VCaP (cell line): ENCODE data around the gene CYP2A6.
"Not testable (repeated sequence)": the region's sequence is repeated elsewhere in the genome, so short reads cannot be mapped to it uniquely, and the experiment has no call there.

ENCODE experiments used
- H3K27ac ChIP-seq: fragments of 450-650 bp; 2 replicates; pipeline ENCODE4 v1.5.1; 2017
- TF ChIP-seq, protein P1 (sequence below): fragments of 450-650 bp; conservative IDR thresholded peaks from 2 replicates; pipeline ENCODE4 v1.5.1; 2017; ENCODE audit warnings: mild to moderate bottlenecking, moderate library complexity

The CYP2A6 gene, protein sequence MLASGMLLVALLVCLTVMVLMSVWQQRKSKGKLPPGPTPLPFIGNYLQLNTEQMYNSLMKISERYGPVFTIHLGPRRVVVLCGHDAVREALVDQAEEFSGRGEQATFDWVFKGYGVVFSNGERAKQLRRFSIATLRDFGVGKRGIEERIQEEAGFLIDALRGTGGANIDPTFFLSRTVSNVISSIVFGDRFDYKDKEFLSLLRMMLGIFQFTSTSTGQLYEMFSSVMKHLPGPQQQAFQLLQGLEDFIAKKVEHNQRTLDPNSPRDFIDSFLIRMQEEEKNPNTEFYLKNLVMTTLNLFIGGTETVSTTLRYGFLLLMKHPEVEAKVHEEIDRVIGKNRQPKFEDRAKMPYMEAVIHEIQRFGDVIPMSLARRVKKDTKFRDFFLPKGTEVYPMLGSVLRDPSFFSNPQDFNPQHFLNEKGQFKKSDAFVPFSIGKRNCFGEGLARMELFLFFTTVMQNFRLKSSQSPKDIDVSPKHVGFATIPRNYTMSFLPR

DNA sequence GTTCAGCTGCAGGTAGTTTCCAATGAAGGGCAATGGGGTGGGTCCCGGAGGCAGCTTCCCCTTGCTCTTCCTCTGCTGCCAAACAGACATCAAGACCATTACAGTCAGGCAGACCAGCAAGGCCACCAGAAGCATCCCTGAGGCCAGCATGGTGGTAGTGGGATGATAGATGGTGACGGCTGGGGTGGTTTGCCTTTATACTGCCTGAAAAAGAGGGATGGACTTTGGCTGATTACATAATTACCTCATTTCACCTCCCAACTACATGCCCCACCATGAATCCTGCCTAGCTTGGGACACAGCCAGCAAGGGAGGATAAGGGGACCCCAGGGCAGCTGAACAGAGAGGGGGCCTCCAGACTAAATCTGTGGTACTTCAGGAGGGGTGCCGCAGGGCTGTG, at the start of gene CYP2A6:
Gene CYP2A6, minus strand, starts transcription at position 171 of the 400 bp plus-strand sequence. Its CDS starts 21 bp downstream, at position 150.
- H3K27ac ChIP-seq: not testable (repeated sequence)

DNA sequence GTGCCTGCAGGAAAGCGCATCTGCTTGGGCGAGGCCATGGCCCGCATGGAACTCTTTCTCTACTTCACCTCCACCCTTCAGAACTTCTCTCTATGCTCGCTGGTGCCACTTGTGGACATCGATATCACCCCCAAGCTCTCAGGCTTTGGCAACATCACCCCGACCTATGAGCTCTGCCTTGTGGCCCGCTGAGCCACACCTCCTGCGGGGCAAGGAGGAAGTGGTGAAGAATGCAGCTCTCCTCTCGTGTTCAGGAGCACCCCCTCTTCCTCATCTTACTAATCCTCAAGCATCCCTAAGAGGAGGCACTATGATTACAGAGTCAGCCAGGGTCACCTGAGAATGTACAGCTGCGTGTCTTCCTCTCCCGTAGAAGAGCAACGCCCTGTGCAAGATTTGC, 49.7 kb upstream of the CYP2A6 start:
- not testable (repeated sequence) for H3K27ac ChIP-seq

DNA sequence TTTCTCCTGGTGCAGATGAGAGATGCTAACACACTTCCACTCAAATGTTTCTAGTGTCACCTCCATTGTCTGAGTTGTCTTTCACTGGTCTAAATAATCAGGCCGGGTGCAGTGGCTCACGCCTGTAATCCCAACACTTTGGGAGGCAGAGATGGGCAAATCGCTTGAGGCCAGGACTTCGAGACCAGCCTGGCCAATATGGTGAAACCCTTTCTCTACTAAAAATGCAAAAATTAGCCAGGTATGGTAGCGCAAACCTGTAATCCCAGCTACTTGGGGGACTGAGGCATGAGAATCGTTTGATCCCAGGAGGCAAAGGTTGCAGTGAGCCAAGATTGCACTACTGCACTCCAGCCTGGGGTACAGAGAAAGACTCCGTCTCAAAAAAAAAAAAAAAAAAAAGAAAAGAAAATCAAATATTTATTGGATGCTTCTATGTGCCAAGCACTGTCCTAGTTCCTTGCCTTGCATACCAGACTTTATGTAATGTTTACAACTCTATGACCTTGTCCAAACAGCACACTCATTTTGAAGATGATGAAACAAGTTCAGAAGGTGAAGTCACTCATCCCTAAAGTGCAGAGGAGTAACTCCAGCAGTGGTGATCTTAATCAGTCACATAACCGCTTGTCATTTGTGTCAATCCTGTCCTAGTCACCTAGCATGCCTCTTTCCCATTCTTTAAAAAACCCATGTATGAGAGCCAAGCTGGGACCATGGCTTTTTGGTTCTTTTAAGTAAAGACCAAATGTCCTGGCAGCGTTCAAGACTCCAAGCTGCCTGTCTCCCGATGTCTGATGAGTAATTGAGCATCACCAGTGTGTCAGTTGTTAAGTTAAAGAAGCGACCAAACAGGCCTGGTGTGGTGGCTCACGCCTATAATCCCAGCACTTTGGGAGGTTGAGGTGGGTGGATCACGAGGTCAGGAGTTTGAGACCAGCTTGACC, 46.9 kb upstream of the CYP2A6 start:
- peak overlapping the region; percentile 32; the same call in 1 of the 2 replicates for H3K27ac ChIP-seq

DNA sequence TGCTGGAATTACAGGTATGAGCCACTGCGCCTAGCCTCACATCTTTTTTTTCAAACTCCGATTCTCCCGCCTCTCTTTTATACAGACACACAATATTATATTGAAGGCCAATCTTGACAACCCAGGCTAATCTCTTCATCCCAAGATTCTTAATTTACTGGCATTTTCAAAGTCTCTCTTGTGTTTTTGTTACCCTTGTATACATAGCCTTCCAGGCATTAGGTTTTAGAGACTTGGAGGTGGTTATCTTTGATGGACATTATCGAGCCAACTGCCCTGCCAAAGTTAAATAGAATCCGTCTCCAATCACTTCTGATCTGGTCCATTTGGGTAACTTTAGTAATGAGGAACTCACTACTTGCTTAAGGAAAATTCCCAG, 46.2 kb upstream of the CYP2A6 start:
- H3K27ac ChIP-seq: no peak overlapping the region; the same call in 1 of the 2 replicates
- TF ChIP-seq, protein P1, sequence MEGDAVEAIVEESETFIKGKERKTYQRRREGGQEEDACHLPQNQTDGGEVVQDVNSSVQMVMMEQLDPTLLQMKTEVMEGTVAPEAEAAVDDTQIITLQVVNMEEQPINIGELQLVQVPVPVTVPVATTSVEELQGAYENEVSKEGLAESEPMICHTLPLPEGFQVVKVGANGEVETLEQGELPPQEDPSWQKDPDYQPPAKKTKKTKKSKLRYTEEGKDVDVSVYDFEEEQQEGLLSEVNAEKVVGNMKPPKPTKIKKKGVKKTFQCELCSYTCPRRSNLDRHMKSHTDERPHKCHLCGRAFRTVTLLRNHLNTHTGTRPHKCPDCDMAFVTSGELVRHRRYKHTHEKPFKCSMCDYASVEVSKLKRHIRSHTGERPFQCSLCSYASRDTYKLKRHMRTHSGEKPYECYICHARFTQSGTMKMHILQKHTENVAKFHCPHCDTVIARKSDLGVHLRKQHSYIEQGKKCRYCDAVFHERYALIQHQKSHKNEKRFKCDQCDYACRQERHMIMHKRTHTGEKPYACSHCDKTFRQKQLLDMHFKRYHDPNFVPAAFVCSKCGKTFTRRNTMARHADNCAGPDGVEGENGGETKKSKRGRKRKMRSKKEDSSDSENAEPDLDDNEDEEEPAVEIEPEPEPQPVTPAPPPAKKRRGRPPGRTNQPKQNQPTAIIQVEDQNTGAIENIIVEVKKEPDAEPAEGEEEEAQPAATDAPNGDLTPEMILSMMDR: no peak

DNA sequence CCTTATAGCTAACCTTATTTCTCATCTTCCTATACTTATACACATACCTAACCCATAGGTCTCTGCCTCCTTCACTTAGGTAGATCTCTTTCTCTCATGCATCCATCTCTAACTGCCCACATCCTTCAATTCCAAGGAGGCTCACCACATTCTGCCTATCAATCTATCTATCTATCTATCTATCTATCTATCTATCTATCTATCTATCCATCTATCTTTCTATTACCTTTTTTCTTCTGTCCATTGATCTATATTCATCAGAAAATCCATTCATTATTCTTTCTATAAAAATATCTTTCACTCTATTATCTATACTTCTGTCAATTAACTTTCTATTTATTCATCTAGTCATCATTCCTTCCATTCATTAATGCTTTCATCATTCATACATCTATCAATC, 42.9 kb upstream of the CYP2A6 start:
- TF ChIP-seq, protein P1: no peak
- no peak overlapping the region for H3K27ac ChIP-seq

DNA sequence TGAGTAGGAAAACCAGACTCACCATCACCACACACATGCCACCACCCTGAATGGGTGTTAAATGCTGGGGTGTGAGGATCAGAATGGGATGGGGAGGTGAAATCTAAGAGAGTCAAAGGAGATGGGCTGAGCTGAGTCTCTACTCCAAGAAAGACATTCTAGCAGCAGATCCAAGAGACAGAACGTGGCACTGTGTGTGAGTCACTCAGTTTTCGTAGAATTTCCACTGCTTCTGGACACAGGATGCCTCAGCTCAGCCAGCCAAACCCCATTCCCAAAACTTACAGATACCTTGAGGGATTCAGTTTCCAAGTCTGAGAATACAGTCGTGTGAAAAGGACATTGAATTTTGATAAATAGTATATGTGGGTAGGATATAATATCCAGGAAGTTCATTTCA, 39.1 kb upstream of the CYP2A6 start:
- TF ChIP-seq, protein P1: no peak

DNA sequence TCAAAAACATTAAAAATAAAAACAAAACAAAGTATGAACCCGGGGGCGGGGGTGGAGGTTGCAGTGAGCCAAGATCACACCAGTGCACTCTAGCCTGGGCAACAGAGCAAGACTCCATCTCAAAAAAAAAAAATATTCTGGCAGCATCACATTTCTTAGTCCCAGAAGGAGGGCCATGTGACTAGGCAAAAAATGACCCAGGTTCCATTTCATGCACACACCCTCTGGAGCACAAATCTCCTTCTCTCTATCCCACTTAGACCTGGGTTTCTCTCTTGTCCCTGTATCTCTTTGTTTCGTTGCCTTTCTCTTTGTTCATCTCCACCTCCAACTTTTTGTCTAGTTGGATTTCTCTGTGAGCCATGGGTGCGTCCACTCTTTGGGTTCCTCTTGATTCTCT, 37.9 kb upstream of the CYP2A6 start:
- TF ChIP-seq, protein P1: no peak

More for the DNA sequence above, 39.1 kb upstream of the CYP2A6 start:
- H3K27ac ChIP-seq: no peak overlapping the region

DNA sequence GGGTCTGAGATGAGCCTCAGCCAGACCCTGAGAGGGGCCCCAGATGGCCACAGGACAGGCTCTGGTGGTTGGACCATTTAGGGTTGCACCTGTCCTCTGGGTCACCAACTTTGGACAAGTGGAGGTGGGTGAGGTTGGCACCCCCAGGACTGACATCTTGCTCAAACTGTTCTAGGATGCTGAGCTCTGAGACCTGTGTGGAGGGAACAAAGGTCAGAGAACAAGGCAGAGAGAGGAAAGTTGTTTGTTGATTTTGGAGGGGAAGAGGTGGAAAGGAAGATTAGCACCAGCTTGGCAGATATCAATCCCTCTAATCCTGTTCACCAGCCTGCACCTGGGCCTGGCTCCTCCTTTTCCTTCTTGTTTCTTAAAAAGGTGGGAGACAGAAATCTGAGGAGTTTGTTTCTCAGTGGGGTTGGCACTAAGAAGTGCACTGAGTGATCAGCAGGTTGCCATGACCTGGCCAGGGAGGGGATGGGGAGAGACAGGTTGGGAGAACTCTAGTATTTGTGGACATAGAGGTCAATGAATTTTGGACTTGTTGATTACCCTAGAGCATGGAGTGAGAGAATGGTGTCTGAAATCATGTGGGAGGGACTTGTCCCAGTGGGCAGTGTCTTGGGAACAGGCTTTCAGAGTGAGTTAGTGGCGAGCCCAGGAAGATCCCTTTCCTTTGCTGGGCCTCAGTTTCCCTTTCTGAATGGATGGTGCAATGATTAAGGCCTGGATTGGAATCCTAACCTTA, 34.1 kb upstream of the CYP2A6 start:
- not testable (repeated sequence) for H3K27ac ChIP-seq

More for the DNA sequence above, 37.9 kb upstream of the CYP2A6 start:
- no peak overlapping the region for H3K27ac ChIP-seq

DNA sequence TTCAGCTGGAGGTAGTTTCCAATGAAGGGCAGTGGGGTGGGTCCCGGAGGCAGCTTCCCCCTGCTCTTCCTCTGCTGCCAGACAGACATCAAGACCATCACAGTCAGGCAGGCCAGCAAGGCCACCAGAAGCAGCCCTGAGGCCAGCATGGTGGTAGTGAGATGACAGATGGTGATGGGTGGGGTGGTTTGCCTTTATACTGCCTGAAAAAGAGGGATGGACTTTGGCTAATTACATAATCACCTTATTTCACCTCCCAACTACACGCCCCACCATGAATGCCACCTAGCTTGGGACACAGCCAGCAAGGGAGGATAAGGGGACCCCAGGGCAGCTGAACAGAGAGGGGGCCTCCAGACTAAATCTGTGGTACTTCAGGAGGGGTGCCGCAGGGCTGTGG, 31.8 kb upstream of the CYP2A6 start, which contains the start of gene CYP2A7:
Gene CYP2A7, minus strand, starts transcription at position 170 of the 400 bp plus-strand sequence. Its CDS starts 21 bp downstream, at position 149.
- H3K27ac ChIP-seq: not testable (repeated sequence)

DNA sequence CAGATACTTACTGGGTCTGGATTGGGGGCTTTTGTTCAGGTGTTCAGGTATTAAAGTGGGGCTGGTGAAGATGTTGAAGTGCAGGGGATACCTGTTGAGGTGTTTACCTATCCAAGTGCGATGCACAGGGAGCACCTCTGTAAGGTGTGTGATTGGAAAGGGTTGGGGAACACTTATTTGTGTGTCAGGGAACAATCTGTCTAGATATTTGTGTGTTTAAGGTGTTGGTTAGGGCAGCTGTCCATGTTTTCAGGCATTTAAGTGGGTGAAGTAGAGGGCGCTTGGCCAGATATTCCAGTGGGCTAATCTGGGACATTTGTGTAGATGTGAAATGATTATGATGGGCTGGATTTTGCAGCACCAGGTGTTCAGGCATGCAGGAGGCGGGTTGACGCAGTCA, 29.1 kb upstream of the CYP2A6 start:
- H3K27ac ChIP-seq: not testable (repeated sequence)

DNA sequence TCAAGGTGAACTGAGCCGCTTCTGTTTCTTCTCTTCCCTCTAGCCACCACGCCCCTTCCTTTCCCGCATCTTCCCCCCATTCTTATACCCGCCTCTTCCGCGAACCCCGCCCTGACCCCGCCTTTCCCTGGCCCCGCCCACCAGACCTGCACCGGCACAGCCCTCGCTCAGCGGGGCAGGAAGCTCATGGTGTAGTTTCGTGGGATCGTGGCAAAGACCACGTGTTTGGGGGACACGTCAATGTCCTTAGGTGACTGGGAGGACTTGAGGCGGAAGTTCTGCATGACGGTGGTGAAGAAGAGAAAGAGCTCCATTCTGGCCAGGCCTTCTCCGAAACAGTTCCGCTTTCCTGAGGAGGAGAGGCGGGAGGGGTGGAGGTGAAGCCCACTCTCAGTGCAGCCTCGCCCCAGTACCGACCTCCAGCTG, 25.3 kb upstream of the CYP2A6 start:
- not testable (repeated sequence) for H3K27ac ChIP-seq

DNA sequence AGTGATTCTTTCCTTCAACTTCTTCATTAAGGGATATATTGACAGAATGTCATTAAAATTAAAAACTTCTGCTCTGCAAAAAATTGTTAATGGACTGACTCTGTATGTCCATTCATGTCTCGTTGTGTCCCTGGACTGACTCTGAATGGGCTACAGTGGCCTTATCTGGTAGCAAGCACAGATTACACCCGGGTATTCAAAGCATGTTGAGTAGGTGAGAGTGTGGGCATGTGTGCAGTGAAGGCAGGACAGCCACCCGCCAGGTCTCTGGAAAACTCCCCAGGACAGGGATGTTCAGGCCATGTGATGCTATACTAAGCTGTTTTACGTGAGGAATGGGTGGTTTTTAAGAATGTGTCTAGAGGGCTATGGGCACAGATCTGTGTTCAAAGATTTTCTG, 24.6 kb upstream of the CYP2A6 start:
- H3K27ac ChIP-seq: not testable (repeated sequence)

DNA sequence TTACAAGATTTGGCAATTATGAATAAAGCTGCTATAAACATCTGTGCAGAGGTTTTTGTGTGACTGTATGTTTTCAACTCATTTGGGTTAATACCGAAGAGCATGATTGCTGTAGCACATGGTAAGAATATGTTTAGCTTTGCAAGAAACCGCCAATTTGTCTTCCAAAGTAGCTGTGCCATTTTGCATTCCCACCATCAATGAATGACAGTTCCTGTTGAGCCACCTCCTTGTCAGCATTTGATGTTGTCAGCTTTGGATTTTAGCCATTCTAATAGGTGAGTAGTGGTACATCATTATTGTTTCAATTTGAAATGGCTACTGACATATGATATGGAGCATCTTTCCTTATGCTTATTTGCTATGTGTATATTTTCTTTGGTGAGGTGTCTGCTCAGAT, 23.6 kb upstream of the CYP2A6 start:
- H3K27ac ChIP-seq: not testable (repeated sequence)
